ENCODE results near the gene DHX29.

The DHX29 gene

DNA sequence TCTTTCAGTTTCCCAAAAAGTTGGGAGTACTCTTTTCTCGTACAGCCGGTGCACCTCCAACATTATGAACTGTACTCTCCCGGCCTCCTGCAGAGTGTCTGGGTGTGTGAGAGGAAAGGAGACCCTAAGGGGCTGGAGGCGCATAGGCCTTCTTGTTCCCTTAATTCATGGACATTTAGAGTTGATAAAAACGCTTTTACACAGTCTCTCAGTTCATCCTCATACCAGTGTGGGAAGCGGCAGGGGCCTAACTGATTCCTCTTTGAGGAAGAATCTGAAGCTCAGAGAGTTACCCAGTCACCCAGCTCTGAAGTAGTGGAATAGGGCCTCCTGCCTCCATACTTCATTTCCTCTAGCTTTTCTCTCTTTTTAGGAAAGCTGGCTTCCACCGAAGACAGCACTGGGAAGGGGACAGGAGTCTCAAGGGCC lies 83.7 kb downstream of the DHX29 start:
- TF ChIP-seq ZNF664 (tag by site-specific recombination; IDR thresholded peaks at IDR 0.05) (no peak), ZNF768 (tag by site-specific recombination; IDR thresholded peaks at IDR 0.05) (no peak), ZNF837 (tag by site-specific recombination; IDR thresholded peaks at IDR 0.05) (no peak)
- TF ChIP-seq, protein P1, sequence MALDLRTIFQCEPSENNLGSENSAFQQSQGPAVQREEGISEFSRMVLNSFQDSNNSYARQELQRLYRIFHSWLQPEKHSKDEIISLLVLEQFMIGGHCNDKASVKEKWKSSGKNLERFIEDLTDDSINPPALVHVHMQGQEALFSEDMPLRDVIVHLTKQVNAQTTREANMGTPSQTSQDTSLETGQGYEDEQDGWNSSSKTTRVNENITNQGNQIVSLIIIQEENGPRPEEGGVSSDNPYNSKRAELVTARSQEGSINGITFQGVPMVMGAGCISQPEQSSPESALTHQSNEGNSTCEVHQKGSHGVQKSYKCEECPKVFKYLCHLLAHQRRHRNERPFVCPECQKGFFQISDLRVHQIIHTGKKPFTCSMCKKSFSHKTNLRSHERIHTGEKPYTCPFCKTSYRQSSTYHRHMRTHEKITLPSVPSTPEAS (tag by site-specific recombination; IDR thresholded peaks at IDR 0.05): no peak
- TF ChIP-seq, protein P2, sequence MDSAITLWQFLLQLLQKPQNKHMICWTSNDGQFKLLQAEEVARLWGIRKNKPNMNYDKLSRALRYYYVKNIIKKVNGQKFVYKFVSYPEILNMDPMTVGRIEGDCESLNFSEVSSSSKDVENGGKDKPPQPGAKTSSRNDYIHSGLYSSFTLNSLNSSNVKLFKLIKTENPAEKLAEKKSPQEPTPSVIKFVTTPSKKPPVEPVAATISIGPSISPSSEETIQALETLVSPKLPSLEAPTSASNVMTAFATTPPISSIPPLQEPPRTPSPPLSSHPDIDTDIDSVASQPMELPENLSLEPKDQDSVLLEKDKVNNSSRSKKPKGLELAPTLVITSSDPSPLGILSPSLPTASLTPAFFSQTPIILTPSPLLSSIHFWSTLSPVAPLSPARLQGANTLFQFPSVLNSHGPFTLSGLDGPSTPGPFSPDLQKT (IDR thresholded peaks at IDR 0.05; ENCODE audit: borderline replicate concordance, low read depth, low read length): no peak
- TF ChIP-seq, protein P3, sequence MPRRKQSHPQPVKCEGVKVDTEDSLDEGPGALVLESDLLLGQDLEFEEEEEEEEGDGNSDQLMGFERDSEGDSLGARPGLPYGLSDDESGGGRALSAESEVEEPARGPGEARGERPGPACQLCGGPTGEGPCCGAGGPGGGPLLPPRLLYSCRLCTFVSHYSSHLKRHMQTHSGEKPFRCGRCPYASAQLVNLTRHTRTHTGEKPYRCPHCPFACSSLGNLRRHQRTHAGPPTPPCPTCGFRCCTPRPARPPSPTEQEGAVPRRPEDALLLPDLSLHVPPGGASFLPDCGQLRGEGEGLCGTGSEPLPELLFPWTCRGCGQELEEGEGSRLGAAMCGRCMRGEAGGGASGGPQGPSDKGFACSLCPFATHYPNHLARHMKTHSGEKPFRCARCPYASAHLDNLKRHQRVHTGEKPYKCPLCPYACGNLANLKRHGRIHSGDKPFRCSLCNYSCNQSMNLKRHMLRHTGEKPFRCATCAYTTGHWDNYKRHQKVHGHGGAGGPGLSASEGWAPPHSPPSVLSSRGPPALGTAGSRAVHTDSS (tag by site-specific recombination; IDR thresholded peaks at IDR 0.05): no peak
- H3K4me3 ChIP-seq (ENCODE audit: low read depth, low read length): no peak overlapping the region
- CTCF ChIA-PET: interaction anchor here (0.7 to 1.0 kb wide), 3 partner anchors 102 to 468 kb away, joined by 3 to 4 read pairs (median 3); no protein-coding TSS in a partner anchor
- H3K36me3 ChIP-seq (ENCODE audit: control insufficient read depth in 2 of 2, insufficient read depth in 1 of 2, low read length in 2 of 2): peaks cover 0 to 21% of the 10 kb centered on the region in 2 experiments; a peak in 1 of 3 replicates
- H3K27ac ChIP-seq (ENCODE audit: extremely low read depth, low read depth, low read length): no peak overlapping the region
- no peaks in the 10 kb centered on the region for H3K9me3 ChIP-seq (ENCODE audit: control insufficient read depth, insufficient read depth, low read depth, low read length)
- H3K4me1 ChIP-seq (ENCODE audit: control insufficient read depth, insufficient read depth, low read length): no peaks in the 10 kb centered on the region; the same call in 1 of the 2 replicates
- POLR2A ChIA-PET: no interaction called here

DNA sequence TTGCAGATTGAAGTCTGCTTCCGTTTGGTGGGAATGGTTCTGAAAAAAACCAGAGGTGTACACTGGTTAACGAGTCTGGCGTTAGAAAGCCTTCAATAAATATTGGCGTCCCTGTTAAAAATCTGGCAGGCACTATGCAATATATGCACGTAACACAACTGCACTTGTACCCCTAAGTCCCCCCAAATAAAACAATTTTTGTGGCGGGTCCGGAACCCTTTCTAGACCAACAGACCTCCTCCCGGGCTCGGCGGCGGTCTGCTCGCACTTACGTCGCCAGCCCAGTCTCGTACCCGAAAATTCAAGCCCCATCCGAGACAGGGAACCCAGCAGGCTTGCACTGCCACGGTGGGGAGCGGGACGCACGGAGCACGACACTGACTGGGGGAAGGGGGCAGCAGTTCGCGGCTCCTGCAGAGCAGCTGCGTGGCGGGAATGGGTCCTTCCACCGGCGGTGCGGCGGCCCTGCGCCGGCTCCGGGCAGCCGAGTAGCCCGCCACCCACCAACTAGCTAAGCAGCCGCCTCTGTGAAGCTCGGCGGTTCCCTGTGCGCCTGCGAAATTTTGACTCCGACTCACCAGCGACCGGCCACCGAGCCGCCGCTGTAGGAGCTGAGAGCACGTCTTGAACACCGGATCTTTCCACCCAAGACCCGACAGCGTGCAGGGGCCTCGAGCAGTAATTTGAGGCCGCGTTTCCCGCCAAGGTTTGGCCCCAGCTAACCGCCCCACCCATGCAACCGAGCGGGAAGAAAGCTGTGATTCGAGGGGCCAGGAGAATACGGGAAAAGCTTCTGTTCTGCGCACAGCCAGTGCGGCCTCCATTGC lies 84.3 kb downstream of the DHX29 start:
- H3K9me3 ChIP-seq (ENCODE audit: control insufficient read depth, insufficient read depth, low read depth, low read length): no peaks in the 10 kb centered on the region
- peaks cover 0 to 21% of the 10 kb centered on the region in 2 experiments; a peak in 1 of 3 replicates for H3K36me3 ChIP-seq (ENCODE audit: control insufficient read depth in 2 of 2, insufficient read depth in 1 of 2, low read length in 2 of 2)
- CTCF ChIA-PET: interaction anchor here (1.0 kb wide), 1 partner anchor 468 kb away, joined by 3 read pairs; no protein-coding TSS in a partner anchor
- H3K4me1 ChIP-seq (ENCODE audit: control insufficient read depth, insufficient read depth, low read length): no peaks in the 10 kb centered on the region; the same call in 1 of the 2 replicates
- POLR2A ChIA-PET: no interaction called here
- H3K4me3 ChIP-seq (ENCODE audit: low read depth, low read length): no peak overlapping the region
- H3K27ac ChIP-seq (ENCODE audit: extremely low read depth, low read depth, low read length): no peak overlapping the region
- no peak for TF ChIP-seq ZNF677 (tag by site-specific recombination; IDR thresholded peaks at IDR 0.05)
- no peak for TF ChIP-seq SCRT1 (tag by site-specific recombination; IDR thresholded peaks at IDR 0.05; ENCODE audit: borderline replicate concordance)
- TF ChIP-seq ZNF837 (tag by site-specific recombination; IDR thresholded peaks at IDR 0.05): no peak
- no peak for TF ChIP-seq ZFHX2 (tag by site-specific recombination; conservative IDR thresholded peaks at IDR 0.05)
- TF ChIP-seq, protein P4, sequence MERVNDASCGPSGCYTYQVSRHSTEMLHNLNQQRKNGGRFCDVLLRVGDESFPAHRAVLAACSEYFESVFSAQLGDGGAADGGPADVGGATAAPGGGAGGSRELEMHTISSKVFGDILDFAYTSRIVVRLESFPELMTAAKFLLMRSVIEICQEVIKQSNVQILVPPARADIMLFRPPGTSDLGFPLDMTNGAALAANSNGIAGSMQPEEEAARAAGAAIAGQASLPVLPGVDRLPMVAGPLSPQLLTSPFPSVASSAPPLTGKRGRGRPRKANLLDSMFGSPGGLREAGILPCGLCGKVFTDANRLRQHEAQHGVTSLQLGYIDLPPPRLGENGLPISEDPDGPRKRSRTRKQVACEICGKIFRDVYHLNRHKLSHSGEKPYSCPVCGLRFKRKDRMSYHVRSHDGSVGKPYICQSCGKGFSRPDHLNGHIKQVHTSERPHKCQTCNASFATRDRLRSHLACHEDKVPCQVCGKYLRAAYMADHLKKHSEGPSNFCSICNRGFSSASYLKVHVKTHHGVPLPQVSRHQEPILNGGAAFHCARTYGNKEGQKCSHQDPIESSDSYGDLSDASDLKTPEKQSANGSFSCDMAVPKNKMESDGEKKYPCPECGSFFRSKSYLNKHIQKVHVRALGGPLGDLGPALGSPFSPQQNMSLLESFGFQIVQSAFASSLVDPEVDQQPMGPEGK (tag by site-specific recombination; IDR thresholded peaks at IDR 0.05): no peak
- TF ChIP-seq, protein P5, sequence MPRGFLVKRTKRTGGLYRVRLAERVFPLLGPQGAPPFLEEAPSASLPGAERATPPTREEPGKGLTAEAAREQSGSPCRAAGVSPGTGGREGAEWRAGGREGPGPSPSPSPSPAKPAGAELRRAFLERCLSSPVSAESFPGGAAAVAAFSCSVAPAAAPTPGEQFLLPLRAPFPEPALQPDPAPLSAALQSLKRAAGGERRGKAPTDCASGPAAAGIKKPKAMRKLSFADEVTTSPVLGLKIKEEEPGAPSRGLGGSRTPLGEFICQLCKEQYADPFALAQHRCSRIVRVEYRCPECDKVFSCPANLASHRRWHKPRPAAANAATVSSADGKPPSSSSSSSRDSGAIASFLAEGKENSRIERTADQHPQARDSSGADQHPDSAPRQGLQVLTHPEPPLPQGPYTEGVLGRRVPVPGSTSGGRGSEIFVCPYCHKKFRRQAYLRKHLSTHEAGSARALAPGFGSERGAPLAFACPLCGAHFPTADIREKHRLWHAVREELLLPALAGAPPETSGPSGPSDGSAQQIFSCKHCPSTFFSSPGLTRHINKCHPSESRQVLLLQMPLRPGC (tag by site-specific recombination; IDR thresholded peaks at IDR 0.05): no peak
- no peak for TF ChIP-seq ZNF169 (tag by site-specific recombination; IDR thresholded peaks at IDR 0.05)
- TF ChIP-seq EGR2 (tag by site-specific recombination; IDR thresholded peaks at IDR 0.05; ENCODE audit: low read depth): no peak
- TF ChIP-seq GLI4 (tag by site-specific recombination; IDR thresholded peaks at IDR 0.05): no peak
- TF ChIP-seq ZBTB48 (tag by site-specific recombination; IDR thresholded peaks at IDR 0.05): no peak
- no peak for TF ChIP-seq ZNF76 (tag by site-specific recombination; IDR thresholded peaks at IDR 0.05; ENCODE audit: borderline replicate concordance, low read depth)
- TF ChIP-seq, protein P6, sequence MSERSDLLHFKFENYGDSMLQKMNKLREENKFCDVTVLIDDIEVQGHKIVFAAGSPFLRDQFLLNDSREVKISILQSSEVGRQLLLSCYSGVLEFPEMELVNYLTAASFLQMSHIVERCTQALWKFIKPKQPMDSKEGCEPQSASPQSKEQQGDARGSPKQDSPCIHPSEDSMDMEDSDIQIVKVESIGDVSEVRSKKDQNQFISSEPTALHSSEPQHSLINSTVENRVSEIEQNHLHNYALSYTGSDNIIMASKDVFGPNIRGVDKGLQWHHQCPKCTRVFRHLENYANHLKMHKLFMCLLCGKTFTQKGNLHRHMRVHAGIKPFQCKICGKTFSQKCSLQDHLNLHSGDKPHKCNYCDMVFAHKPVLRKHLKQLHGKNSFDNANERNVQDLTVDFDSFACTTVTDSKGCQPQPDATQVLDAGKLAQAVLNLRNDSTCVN (tag by site-specific recombination; optimal IDR thresholded peaks at IDR 0.05): no peak
- TF ChIP-seq ZNF791 (tag by site-specific recombination; IDR thresholded peaks at IDR 0.05): no peak
- TF ChIP-seq, protein P7, sequence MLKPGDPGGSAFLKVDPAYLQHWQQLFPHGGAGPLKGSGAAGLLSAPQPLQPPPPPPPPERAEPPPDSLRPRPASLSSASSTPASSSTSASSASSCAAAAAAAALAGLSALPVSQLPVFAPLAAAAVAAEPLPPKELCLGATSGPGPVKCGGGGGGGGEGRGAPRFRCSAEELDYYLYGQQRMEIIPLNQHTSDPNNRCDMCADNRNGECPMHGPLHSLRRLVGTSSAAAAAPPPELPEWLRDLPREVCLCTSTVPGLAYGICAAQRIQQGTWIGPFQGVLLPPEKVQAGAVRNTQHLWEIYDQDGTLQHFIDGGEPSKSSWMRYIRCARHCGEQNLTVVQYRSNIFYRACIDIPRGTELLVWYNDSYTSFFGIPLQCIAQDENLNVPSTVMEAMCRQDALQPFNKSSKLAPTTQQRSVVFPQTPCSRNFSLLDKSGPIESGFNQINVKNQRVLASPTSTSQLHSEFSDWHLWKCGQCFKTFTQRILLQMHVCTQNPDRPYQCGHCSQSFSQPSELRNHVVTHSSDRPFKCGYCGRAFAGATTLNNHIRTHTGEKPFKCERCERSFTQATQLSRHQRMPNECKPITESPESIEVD (tag by site-specific recombination; IDR thresholded peaks at IDR 0.05): no peak
- no peak for TF ChIP-seq IKZF3 (tag by site-specific recombination; IDR thresholded peaks at IDR 0.05)
- TF ChIP-seq YY2 (tag by site-specific recombination; IDR thresholded peaks at IDR 0.05): no peak
- TF ChIP-seq ZBTB8A (tag by site-specific recombination; IDR thresholded peaks at IDR 0.05): no peak
- TF ChIP-seq ZNF785 (tag by site-specific recombination; IDR thresholded peaks at IDR 0.05): no peak

Measured in HEK293 (cell line).